ENCODE data around the gene CHST15.

DNA sequence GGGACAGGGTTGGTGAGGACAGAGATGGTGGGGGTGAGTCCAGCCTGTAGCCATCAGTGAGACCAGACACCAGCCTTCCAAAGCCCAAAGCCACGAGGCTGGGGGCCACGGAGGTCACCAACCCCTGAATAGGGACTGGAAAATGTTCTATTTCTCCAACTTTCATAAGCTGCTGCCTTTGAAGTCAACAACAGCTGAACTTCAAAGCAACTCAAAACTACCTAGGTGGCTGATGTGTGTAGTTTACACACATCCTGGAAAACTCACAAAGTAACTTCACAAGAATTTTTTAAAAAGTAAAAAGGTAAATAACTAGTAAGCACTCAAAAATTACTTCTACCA lies 88.8 kb downstream of the CHST15 start:
- TF ChIP-seq, protein P1, sequence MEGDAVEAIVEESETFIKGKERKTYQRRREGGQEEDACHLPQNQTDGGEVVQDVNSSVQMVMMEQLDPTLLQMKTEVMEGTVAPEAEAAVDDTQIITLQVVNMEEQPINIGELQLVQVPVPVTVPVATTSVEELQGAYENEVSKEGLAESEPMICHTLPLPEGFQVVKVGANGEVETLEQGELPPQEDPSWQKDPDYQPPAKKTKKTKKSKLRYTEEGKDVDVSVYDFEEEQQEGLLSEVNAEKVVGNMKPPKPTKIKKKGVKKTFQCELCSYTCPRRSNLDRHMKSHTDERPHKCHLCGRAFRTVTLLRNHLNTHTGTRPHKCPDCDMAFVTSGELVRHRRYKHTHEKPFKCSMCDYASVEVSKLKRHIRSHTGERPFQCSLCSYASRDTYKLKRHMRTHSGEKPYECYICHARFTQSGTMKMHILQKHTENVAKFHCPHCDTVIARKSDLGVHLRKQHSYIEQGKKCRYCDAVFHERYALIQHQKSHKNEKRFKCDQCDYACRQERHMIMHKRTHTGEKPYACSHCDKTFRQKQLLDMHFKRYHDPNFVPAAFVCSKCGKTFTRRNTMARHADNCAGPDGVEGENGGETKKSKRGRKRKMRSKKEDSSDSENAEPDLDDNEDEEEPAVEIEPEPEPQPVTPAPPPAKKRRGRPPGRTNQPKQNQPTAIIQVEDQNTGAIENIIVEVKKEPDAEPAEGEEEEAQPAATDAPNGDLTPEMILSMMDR (IDR thresholded peaks at IDR 0.05): no peak
- TF ChIP-seq POLR2A (IDR thresholded peaks at IDR 0.05): no peak
